NB4 (cell line): ENCODE measurements around the gene ACSBG1.

Experiments used
- DNase-seq: peaks from one replicate; pipeline ENCODE4 v3.0.0; 2010; ENCODE audit warnings: low read depth
- H3K4me3 ChIP-seq: one replicate; pipeline ENCODE4 v1.5.1; 2011; ENCODE audit warnings: mild to moderate bottlenecking, low read depth, low read length, moderate library complexity
- CTCF ChIP-seq: IDR thresholded peaks from one replicate; pipeline ENCODE4 v1.5.1; 2012; ENCODE audit warnings: low read depth, low read length
- MAX ChIP-seq: IDR thresholded peaks from 2 replicates; pipeline ENCODE4 v1.6.1; 2011; ENCODE audit warnings: low read depth, low read length
- MYC ChIP-seq: IDR thresholded peaks from 2 replicates; pipeline ENCODE4 v1.6.1; 2011; ENCODE audit warnings: low read depth, low read length
- POLR2A ChIP-seq: IDR thresholded peaks from 2 replicates; pipeline ENCODE4 v1.6.1; 2011; ENCODE audit warnings: mild to moderate bottlenecking; ENCODE audit not compliant: insufficient read length; ENCODE audit errors: extremely low read depth

The ACSBG1 gene

GRCh38 chr15:78206326-78207109 lies 27.8 kb downstream of the ACSBG1 start:
- TF ChIP-seq POLR2A = no peak
- TF ChIP-seq CTCF = no peak
- TF ChIP-seq MAX = no peak
- TF ChIP-seq MYC = no peak
- H3K4me3 ChIP-seq = no peak overlapping the region
- DNase-seq = no peak

GRCh38 chr15:78205856-78206255 lies 28.5 kb downstream of the ACSBG1 start:
- H3K4me3 ChIP-seq = no peak overlapping the region
- no peak for DNase-seq
- TF ChIP-seq MAX = no peak
- no peak for TF ChIP-seq CTCF
- no peak for TF ChIP-seq POLR2A

- DNase-seq = no peak
- no peak overlapping the region for H3K4me3 ChIP-seq
- TF ChIP-seq MYC (no peak), MAX (no peak), CTCF (no peak)
Observed at GRCh38 chr15:78205337-78205736, 29.0 kb downstream of the ACSBG1 start.

- no peak overlapping the region for H3K4me3 ChIP-seq
- no peak for DNase-seq
- TF ChIP-seq MYC (no peak), CTCF (no peak), POLR2A (no peak), MAX (no peak)
Observed at GRCh38 chr15:78204351-78205309, 29.7 kb downstream of the ACSBG1 start.

- TF ChIP-seq CTCF = no peak
- no peak for TF ChIP-seq MYC
- TF ChIP-seq POLR2A = no peak
- no peak for TF ChIP-seq MAX
- no peak for DNase-seq
- no peak overlapping the region for H3K4me3 ChIP-seq
Observed at GRCh38 chr15:78203346-78204225, 30.8 kb downstream of the ACSBG1 start.
